NCI-H526 (cell line): Measurements from ENCODE around the gene CDC42BPB.
"Not testable (repeated sequence)": the region's sequence is repeated elsewhere in the genome, so short reads cannot be mapped to it uniquely, and the experiment has no call there.

Experiments used
- DNase-seq, 2 experiments: peaks; one replicate each; lab custom pipeline; 2025; lab: John Stamatoyannopoulos, UW

The CDC42BPB gene

GRCh38 chr14:102898776-102899515 is 158.4 kb downstream of the CDC42BPB start:
- no peak for DNase-seq

DNA sequence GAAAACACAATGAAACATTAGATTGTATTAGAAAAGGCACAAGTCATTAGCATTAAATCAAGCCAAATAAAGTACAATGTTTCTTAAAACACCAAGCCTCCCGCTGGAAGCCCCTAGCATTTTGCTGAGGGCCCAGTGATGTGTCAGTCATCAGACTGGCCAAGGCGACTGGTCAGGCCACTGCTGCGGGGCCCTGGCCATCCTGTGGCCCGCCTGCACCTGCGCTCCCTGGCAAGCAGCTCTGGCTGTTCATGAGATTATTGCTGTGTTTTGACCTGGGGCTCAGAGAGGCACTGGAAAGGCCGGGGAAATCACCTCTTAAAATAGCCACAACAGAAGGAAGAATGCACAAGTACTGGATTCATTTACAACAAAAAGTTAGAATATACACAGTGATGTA is 159.1 kb downstream of the CDC42BPB start:
- DNase-seq = no peak

DNA sequence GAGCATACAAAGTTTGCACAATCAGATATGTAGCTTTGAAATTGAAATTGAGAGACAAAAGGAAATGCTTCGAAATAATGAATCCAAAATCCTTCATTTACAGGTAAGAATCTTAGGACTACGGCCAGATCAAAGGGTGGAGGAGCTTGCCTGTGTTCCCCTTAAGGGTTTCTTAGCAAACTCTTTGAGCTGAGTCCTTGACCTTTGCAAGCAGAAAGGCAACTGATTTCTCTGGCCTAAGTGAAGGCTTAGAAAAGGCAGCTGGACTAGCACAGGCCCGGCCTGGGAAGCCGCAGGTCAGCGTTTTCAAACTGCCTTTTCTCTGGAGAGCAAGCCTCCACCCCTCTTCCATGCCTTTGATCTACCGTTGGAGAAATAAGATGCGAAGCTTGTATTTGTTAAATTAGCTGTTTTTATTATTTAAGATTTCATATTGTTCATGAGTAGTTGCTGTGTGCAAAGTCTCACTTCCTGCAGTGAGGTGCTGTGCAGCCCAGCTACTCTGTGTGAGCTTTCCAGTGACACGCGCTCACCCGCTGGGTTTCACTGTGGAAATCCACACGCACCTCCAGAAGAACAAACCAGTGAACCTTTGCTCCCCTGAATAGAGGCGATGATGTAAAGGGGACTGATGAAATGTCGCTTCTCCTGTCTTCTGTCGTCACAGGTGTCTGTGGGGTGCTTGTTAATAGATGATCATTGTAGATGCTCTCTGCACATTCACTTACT is 159.9 kb downstream of the CDC42BPB start:
- no peak for DNase-seq

DNA sequence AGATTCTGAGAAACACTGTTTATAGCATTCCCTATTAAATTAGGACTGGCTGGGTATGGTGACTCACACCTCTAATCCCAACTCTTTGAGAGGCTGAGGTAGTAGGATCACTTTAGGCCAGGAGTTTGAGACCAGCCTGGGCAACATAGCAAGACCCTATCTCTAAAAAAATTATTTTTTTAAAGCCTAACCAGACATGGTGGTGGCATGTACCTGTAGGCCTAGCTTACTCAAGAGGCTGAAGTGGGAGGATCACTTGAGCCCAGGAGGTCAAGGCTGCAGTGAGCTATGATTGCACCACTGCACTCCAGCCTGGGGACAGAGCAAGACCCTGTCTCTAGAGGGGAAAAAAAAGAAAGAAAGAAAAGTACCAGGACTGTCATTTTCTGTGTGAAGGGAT is 160.6 kb downstream of the CDC42BPB start:
- not testable (repeated sequence) for DNase-seq

DNA sequence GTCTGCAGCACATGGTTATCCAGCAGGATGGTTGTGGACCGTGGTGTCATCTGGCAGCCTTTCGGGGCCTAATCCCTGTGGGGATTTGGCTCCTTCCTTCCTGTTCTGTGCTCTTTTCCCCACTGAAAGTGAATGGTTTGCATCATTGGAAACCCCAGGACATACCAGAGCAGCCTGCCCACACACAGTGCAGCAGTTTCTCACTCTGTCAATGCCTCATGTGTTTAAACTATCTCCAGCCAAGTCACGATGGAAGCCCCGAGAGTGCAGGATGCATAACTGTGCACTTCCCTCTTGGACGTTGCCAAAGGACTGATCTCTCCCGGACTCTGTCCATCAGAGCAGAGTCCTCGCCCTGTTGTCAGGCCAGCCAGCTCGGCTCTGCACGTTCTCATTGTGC is 163.9 kb downstream of the CDC42BPB start:
- DNase-seq = no peak

DNA sequence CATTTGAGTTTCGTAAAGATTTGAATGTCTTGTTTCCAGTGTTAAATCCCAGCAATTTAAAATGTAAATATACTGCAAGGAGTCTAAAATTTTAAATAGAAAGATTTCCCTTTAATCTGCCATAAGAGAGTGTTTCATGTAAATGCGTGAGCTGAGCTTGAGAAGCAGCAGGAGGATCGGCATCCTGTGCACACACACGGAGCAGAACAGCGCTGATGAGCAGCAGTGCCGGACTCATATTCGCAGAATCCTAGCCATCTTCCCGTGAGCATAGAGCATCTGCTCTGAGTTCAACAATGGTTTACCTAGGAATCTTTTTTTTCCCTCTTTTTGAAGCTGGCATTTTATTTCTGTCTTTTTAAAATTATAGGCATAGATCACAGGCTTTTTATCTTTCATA is 164.7 kb downstream of the CDC42BPB start:
- DNase-seq = no peak

- DNase-seq = no peak
Measured at GRCh38 chr14:102891556-102891955, 165.8 kb downstream of the CDC42BPB start.

DNA sequence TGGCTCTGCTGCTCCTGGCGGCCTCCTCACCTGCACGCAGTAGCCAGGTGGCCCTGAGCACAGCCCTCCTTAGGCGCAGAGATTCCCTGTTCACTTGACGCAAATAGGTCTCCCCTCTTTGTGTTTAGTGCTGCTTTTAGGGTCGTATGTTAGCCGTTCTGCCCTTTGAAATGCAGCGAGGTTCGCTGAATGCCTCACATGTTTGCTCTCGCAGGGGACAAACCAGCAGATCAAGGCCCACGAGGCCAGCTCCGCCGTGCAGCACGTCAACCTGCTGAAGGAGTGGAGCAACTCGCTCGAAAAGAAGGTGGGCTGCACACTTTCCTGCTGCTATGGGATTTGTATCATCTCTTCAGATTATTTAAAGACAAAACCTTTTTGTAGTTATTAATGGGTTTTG is 166.2 kb downstream of the CDC42BPB start:
- no peak for DNase-seq

DNA sequence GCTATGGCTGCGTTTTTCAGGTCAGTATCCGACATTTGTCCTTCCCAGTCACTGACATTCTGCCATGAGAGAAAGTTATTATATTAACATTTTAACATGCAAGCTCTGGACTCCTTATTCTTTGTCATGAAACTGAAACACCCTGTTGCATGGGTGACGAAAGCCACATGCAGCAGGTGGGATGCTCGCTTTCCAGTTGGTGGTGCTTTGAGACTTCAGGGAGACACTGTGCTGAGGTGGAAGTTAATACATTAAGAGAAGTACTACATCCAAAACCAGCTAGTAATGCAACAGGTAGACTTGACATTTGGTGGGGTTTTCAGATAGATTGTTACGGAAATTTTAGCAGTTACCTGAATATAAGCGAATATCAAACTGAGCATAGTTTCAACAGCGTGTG is 167.7 kb downstream of the CDC42BPB start:
- no peak for DNase-seq

- DNase-seq = no peak
Measured at GRCh38 chr14:102888748-102889147, 168.6 kb downstream of the CDC42BPB start.

GRCh38 chr14:102885737-102886447 is 171.5 kb downstream of the CDC42BPB start:
- no peak for DNase-seq

DNA sequence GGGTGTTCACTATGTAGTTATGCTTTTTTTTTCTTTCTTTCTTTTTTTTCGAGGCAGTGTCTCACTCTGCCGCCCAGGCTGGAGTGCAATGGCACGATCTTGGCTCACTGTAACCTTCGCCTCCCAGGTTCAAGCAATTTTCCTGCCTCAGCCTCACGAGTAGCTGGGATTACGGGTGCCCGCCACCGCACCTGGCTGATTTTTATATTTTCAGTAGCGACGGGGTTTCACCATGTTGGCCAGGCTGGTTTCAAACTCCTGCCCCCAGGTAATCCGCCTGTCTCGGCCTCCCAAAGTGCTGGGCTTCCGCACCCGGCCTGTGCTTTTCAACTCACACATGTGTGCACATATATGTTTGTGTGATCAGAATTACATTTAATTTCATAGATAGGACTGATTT is 173.8 kb downstream of the CDC42BPB start:
- no peak for DNase-seq

DNA sequence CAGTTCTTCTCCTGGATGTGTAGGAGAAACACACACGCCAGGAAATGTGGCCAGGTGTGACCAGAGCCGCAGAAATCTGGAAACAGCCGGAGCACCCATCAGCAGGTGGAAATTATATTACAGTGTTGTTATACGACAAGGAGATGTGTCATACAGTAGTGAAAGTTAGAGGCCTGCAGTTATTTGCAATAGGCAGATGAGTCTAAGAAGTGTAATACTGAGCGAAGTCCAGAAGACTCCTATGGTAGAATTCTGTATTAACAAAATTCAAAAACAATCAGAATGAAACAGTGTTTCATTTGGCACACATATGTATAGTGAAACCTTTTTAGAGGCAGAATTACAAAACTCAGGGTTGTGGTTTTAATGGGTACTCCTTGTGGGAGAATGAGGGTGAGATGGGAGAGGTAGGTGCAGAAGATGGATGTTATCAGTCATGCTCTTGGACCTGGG is 174.2 kb downstream of the CDC42BPB start:
- DNase-seq = no peak
